HG02588 (cell line): ENCODE results near the gene GRID2.

ENCODE experiments used
- ATAC-seq: cut with Tn5 transposase; IDR thresholded peaks from one replicate; pipeline ENCODE4 v1.9.1; 2021; ENCODE audit warnings: mild to moderate bottlenecking, moderate library complexity; ENCODE audit not compliant: unreplicated experiment

Gene GRID2

DNA sequence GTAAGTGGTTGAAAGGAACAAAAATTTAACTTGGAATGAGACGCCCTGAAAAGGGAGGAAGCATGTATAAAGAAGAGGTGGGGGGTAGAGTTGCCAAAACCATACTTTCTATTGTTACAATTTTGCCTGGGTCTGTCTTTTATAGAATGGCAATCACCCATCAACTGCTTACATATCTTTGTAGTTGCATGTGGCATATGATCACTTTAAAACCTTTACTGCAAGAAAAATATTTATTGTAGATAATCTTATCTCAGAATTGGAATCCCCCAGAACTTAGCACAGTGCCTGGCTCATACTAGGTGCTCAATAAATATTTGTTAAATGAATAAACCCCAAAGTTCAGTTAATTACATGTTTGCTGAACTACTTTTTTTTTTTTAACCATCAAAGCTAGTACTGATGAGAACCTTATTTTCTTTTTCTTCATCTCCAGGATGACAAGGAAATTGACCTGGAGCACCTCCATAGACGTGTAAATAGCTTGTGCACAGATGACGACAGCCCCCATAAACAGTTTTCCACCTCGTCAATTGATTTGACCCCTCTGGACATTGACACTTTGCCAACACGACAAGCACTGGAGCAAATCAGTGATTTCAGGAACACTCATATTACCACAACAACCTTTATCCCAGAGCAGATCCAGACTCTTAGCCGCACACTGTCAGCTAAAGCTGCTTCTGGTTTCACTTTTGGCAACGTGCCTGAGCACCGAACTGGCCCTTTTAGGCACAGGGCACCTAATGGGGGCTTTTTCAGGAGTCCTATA is 1468.1 kb downstream of the GRID2 start:
- ATAC-seq = no peak

DNA sequence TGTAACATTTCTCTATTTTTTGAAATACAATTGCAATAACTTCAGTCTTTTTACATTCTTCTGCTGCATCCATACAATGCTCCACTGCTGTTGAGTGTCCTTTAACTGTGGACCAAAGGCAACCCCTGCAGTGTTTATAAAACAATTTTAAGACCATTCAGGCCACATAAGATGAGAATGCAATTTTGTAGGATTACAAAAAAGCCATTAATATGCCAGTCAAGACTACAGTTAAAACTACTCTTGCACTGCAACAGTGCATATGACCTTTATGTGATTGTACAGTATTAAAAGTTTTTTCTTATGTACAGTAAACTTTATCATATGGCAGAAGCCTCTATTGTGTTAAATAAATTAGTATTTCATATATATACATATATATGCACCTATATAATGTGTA is 1469.1 kb downstream of the GRID2 start:
- ATAC-seq = no peak

DNA sequence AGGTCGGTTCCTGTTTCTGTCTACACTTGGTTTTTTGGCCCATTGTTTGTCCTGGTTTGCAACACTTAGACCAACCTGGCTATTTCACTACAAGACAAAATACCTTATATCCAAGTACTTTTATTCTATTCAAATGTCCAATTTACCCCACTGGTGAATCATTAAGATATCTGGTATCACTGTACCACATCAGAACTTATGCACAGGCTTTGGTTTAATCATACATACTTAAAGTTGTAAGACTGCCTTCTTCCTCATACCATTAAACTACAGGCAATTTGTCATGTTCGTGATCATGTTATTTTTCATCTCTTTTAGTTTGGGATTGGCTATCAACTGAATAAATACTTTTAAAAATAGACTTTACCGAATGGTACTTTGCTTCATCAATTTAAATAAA is 1471.8 kb downstream of the GRID2 start:
- no peak for ATAC-seq

DNA sequence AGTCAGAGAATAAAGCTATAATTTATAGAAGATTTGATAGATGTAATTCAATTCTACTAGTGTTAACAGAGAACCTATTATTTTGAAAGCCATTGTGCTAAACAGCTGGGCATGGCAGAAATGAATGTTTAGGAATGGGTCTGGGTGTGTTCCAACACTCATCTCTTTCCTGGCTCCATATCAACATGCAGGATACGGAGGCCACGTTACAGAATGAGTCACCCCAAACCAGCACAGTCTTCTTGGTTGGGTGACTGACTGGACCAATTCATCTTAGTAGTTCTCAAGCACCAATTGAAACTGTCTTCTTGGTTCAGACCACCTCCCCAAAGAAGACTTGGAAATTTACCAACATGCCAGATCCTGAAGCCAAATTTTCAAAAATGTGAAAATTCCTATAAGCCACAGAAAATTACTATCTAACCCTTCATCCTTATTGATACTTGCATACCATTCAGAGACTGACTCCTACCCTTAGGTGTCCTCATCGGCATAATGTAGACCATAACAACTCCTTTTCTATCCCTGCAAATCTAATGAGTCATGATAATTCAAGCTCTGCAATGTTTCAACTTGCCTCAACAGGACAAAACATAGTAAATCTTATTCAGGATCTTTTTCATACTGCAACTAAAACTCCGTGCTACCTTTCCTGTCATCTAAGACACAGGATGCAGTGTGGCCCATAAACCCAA is 1472.8 kb downstream of the GRID2 start:
- ATAC-seq = no peak

DNA sequence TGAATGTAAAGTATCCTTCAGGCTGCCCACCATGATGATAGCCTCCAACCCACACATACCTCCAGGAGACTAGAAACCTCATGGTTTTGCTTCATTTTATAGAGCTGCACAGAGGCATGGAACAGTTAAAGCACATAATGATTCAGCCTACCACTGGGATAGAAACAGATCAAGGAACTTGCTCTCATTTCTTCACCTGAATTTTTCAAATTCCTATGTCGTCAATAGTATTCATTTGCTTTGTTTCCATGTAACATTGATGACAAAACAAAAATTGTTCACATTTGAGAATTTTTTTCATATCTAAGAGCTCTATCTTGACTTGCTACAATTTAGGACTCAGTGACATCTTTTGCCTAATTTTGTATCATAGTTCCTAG is 1473.3 kb downstream of the GRID2 start:
- no peak for ATAC-seq

DNA sequence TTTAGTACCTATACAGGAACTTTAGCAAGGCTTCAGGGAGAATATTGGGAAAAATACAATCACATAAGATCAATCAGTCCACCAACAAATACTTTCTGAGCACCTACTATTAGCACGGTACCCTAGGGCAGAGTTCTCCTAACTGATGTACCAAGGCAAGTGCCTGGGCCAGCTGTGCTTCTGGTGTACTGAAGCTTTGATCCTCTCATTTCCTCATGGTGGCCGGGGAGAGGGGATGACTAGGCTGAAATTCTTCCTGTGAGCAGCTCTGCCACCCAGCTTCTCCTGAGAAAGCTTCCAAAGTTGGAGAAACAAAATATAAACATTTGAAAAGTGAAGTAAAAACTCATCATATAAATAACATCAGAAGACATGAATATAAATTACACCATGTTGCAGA is 1475.5 kb downstream of the GRID2 start:
- no peak for ATAC-seq

DNA sequence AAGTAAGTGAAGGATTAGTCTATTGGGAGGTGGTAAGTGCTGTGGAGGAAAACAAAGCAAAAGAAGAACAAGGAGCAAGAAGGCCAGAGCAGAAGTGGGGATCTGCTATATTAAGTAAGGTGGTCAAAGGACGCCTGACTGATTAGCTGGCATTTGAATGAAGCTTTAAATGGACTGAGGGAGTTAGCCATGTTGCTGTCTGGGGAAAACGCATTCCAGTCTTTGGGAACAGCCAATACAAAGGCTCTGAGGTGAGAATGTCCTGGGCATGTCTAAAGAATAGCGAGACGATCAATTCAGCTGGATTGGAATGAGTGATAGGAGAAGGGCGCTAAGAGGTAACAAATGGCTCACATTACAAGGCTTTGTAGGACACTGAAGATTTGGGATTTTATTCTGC is 1476.3 kb downstream of the GRID2 start:
- ATAC-seq = no peak

DNA sequence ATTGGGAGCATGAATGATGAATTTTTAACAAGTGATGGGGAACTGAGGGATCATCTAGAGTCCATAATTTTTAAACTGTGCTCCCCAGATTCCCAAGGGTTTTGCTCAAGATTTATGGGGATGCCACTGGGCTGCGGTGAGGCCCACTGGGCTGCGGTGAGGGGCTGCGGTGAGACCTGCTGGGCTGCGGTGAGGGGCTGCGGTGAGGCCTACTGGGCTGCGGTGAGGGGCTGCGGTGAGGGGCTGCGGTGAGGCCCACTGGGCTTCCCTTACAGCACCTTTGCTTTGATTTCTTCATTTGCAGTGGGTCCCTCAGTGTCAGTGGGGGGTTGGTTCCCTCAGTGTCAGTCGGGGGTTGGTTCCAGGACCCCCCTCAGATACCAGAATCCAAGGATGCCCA is 1477.4 kb downstream of the GRID2 start:
- ATAC-seq = no peak

DNA sequence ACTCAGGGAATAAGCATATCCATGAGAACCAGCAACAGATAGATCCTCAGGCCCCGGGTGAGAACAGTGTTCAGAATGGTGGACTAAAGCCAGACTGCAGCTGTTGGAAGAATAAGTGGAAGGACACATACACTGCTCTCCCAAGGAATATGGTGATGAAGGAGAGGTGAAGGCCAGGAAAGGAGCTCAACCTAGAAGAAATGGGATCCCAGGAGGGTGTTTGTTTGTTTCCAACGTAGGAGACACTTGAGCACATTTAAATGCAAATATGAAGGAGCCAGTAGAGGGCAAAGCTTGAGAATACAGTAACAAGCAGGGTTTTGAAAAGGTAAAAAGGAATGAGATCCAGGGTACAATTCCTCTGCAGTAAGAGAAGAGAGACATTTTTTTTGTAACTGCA is 1482.4 kb downstream of the GRID2 start:
- ATAC-seq = no peak

DNA sequence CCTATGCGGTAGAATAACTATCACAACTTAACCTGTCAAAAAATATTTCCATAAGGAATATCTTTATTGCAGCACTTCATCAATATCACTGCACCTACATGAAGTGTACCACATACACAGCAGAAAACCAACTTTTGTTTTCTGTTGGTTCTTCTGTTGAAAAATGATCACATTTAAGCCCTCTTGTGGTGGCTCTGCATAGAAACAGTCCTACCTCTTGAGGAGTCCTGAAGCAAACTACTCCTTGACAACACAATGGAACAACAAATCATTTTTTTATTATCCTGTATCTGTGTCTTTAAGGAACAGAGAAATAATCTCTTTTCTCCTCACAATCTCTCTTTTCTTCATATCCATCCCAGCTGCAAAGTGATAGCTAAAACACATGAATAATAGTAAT is 1484.9 kb downstream of the GRID2 start:
- no peak for ATAC-seq

DNA sequence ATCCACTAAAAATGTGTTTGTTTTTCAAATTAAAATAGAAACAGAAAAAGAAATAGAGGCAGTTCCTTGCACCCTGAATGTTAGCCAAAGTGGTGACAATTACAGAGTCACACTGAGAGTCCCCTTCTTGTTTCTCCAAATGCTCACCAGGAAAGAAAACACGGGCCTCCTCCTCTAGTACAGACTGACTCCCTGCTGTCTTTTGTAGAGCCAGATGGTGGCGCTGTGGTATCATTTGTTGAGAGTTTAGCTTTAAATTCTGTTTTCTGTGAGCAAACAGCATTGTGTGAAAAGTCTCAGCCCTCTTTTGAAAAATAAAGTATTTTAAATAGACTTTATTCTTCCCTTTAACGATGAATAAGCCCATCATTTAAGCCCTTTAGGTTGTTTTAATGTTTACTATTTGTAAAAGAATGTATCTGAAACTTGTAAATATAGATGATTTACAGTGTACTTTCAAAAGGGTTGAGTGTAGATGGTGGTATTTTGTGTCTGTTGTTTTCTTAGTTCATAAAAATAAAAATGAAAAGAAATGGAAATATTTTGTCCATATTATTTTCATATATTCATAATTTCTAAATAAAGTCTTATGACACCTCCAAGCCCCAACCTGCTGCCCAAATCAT is 1487.9 kb downstream of the GRID2 start:
- ATAC-seq = peak; percentile 82

DNA sequence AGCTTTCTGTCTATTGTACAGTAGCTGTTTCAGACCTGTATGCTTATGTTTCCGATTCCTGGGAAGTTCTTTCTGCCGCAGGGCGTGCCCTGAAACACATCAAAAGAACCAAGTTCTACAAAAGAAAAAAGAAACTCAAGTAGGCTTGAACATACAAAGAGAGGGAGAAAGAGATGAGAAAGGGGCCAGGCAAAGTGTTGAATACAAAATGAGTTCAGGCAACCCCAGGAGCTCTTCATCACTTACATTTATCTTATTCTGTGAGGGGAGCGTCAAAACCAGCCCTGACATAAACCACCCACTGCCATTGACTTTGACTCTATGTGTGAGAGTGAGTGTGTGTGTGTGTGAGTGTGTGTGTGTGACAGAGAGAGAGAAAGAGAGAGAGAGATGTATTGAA is 1498.3 kb downstream of the GRID2 start:
- ATAC-seq = no peak

DNA sequence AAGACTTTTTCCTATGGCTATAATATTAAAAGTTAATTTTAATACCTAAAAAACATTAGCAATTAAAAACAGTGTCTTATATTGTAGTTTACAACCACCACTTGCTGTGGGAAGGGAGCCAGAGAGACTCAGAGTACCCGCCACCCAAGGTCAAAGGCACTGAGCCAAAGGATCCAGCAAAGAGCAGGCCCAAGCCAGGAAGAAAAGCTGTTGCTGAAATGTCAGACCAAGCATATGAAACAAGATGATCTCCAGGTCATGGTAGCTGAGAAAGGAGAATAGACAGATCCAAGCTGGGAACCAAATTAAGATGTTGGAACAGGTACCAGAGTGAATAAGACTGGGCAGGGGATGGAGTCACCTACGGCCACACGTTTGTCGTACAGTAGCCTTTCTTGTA is 1506.0 kb downstream of the GRID2 start:
- ATAC-seq = no peak

DNA sequence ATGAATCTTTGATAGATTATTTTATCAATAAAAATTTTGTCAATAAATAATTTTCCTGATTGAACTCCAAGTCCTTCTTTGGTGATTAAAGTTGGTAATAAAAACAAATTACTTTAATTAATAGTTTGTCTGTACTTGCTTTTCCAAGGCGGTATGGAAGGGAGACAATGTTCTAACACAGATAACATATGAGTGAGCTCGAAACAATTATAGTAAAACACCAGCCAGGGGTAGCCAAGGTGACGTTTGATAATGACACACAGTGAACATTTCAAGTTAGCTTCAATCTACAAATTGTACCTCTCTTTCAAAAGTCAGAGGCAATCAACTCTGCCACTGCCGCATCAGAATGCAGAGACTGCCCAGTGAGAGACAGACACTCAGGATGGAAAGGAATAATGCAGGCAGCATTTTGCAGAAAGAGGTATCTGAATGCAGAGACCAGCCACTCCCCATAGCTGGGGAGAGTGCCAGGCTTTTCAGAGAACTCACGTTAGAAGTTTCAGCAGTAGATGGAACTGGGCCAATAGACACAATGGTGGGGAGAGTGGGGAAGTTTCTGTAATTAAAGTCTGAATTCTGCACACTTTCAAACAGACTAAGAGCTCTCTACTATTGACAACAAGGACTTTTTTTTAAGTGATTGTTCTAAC is 1506.7 kb downstream of the GRID2 start:
- ATAC-seq = no peak

DNA sequence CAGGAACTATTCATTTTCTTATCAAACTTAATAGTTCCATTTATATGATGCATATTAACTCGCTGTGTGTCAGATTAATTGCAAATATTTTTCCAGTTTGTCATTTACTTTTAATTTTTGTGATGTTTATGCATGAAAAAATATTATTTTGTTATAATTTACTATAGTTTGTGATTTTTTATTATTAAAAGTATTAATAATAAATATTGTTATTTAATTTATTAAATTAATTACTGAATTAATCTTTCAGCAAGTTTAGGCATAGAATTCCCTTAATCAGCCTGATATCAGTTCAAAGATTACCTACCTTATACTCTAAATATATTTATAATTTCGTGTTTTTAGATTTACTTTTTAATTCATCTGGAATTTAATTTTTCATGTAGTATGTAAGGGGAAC is 1509.3 kb downstream of the GRID2 start:
- ATAC-seq = no peak

DNA sequence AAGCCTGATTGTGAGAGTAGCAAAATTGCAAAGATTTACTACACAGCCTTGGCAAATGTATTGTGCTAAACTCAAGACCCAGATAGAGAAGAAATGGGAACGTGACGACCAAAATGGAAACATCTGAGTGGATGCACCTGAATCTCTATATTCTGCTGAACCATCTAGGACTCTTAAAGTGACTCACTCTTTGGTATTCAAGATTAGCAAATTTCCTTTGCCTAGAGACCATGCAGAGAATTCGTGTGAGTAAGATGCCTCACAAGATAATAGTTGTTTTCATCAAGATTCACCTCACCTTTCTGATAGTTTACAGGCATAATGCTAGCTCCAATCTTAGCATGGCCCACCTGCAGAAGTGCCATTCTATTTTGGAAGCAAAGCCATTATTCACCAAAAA is 1510.4 kb downstream of the GRID2 start:
- no peak for ATAC-seq

DNA sequence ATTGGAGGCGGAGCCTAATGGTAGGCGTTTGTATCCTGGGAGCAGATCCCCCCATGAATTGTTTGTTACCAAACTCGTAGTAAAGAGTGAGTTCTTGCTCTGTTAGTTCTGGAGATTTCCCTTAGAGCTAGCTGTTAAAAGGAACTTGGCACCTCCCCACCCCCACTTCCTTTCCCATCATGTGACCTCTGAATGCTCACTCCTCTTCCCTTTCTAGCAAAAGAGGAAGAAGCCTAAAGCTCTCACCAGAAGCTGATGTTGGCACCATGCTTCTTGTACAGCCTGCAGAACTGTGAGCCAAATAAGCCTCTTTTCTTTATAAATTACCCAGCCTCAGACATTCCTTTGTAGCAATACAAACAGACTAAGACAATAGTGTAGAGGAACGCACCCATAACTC is 1511.0 kb downstream of the GRID2 start:
- ATAC-seq = no peak
